PFSK-1 (cell line): ENCODE measurements around the gene RGL1.

Experiments used
- FOXP2 ChIP-seq: optimal IDR thresholded peaks from 2 replicates; pipeline ENCODE3; 2011; ENCODE audit warnings: borderline replicate concordance, control low read depth, inconsistent platforms; ENCODE audit not compliant: insufficient read depth; ENCODE audit errors: extremely low read length, extremely low read depth
- POLR2AphosphoS5 ChIP-seq: IDR thresholded peaks from 2 replicates; pipeline ENCODE4 v1.6.1; 2012; ENCODE audit warnings: low read depth, mild to moderate bottlenecking, control low read depth, low read length, moderate library complexity
- REST ChIP-seq, 2 experiments: IDR thresholded peaks; 2 replicates each; pipeline versions ENCODE4 v1.6.1 to v1.8.0; 2011 to 2012; ENCODE audit warnings: low read depth in 2 of 2, low read length in 2 of 2, control low read depth in 1 of 2, inconsistent platforms in 1 of 2, mild to moderate bottlenecking in 1 of 2, moderate library complexity in 1 of 2; ENCODE audit not compliant: insufficient read depth in 1 of 2
- SIN3A ChIP-seq: IDR thresholded peaks from 2 replicates; pipeline ENCODE4 v1.6.1; 2012; ENCODE audit warnings: mild to moderate bottlenecking, low read length, moderate library complexity, borderline replicate concordance; ENCODE audit not compliant: insufficient read depth
- TAF1 ChIP-seq: IDR thresholded peaks from 2 replicates; pipeline ENCODE4 v1.6.1; 2012; ENCODE audit warnings: low read length, control low read depth, borderline replicate concordance; ENCODE audit not compliant: insufficient read depth

RGL1 gene

GRCh38 chr1:183778568-183779433 lies 26.1 kb upstream of the RGL1 start:
- TF ChIP-seq SIN3A (no peak), FOXP2 (no peak), REST (IDR thresholded peaks at IDR 0.05; ENCODE audit: insufficient read depth in 1 of 2, low read depth in 2 of 2, low read length in 2 of 2) (no peak), TAF1 (no peak), POLR2AphosphoS5 (no peak)

GRCh38 chr1:183780159-183780558 lies 24.8 kb upstream of the RGL1 start:
- TF ChIP-seq TAF1 (no peak), SIN3A (no peak), REST (IDR thresholded peaks at IDR 0.05; ENCODE audit: insufficient read depth in 1 of 2, low read depth in 2 of 2, low read length in 2 of 2) (no peak), FOXP2 (no peak), POLR2AphosphoS5 (no peak)

GRCh38 chr1:183780757-183781156 lies 24.2 kb upstream of the RGL1 start:
- TF ChIP-seq FOXP2 (no peak), TAF1 (no peak), REST (IDR thresholded peaks at IDR 0.05; ENCODE audit: insufficient read depth in 1 of 2, low read depth in 2 of 2, low read length in 2 of 2) (no peak), POLR2AphosphoS5 (no peak), SIN3A (no peak)

GRCh38 chr1:183783342-183783741 lies 21.6 kb upstream of the RGL1 start:
- TF ChIP-seq TAF1 = no peak

GRCh38 chr1:183783767-183784637 lies 20.9 kb upstream of the RGL1 start:
- TF ChIP-seq FOXP2 (no peak), REST (IDR thresholded peaks at IDR 0.05; ENCODE audit: insufficient read depth in 1 of 2, low read depth in 2 of 2, low read length in 2 of 2) (no peak), POLR2AphosphoS5 (no peak), TAF1 (no peak), SIN3A (no peak)
